Glomerular visceral epithelial cell (primary cell): ENCODE data around the gene ZFPM1.
"Not testable (repeated sequence)": the region's sequence is repeated elsewhere in the genome, so short reads cannot be mapped to it uniquely, and the experiment has no call there.

ENCODE experiments used
- DNase-seq: peaks from one replicate; pipeline ENCODE4 v3.0.0-alpha.2; 2016; ENCODE audit errors: extremely low spot score

ZFPM1 gene

GRCh38 chr16:88453217-88453531 is at the start of gene ZFPM1:
Gene ZFPM1 (plus strand): TSS chr16:88453280. CDS start chr16:88453639, 359 bp downstream.
- DNase-seq: no peak

- DNase-seq: no peak
These were observed 49.1 kb upstream of the ZFPM1 start for GRCh38 chr16:88403794-88404581.

- DNase-seq: no peak
These were observed 48.3 kb upstream of the ZFPM1 start for GRCh38 chr16:88404769-88405168.

GRCh38 chr16:88405216-88406060 is 47.6 kb upstream of the ZFPM1 start:
- DNase-seq: no peak

- DNase-seq: no peak
These were observed 46.7 kb upstream of the ZFPM1 start for GRCh38 chr16:88406096-88407041.

GRCh38 chr16:88407042-88407420 is 46.0 kb upstream of the ZFPM1 start:
- no peak for DNase-seq

GRCh38 chr16:88407807-88408206 is 45.3 kb upstream of the ZFPM1 start:
- DNase-seq: no peak

GRCh38 chr16:88408561-88409142 is 44.4 kb upstream of the ZFPM1 start:
- DNase-seq: no peak

GRCh38 chr16:88409296-88410065 is 43.6 kb upstream of the ZFPM1 start:
- no peak for DNase-seq

GRCh38 chr16:88410297-88410968 is 42.6 kb upstream of the ZFPM1 start:
- DNase-seq: not testable (repeated sequence)

- DNase-seq: no peak
These were observed 41.0 kb upstream of the ZFPM1 start for GRCh38 chr16:88411951-88412576.

GRCh38 chr16:88412766-88413165 is 40.3 kb upstream of the ZFPM1 start:
- no peak for DNase-seq

GRCh38 chr16:88413231-88413630 is 39.8 kb upstream of the ZFPM1 start:
- no peak for DNase-seq

GRCh38 chr16:88413631-88414030 is 39.4 kb upstream of the ZFPM1 start:
- no peak for DNase-seq

GRCh38 chr16:88414521-88415380 is 38.3 kb upstream of the ZFPM1 start:
- no peak for DNase-seq

- no peak for DNase-seq
These were observed 37.7 kb upstream of the ZFPM1 start for GRCh38 chr16:88415381-88415705.

- no peak for DNase-seq
These were observed 37.3 kb upstream of the ZFPM1 start for GRCh38 chr16:88415713-88416323.

GRCh38 chr16:88416686-88417085 is 36.4 kb upstream of the ZFPM1 start:
- no peak for DNase-seq
